HG02610 (cell line): ENCODE results near the gene BEX5.
"Not testable (repeated sequence)": the region's sequence is repeated elsewhere in the genome, so short reads cannot be mapped to it uniquely, and the experiment has no call there.

ENCODE experiments used
- ATAC-seq: cut with Tn5 transposase; IDR thresholded peaks from one replicate; pipeline ENCODE4 v1.9.1; 2021; ENCODE audit warnings: mild to moderate bottlenecking, moderate library complexity; ENCODE audit not compliant: unreplicated experiment

The BEX5 gene

GRCh38 chrX:102155806-102156179 is at the start of gene BEX5:
Gene BEX5, minus strand, starts transcription at chrX:102155977. Its CDS starts 1,712 bp downstream, at chrX:102154265.
- peak; percentile 94 for ATAC-seq

DNA sequence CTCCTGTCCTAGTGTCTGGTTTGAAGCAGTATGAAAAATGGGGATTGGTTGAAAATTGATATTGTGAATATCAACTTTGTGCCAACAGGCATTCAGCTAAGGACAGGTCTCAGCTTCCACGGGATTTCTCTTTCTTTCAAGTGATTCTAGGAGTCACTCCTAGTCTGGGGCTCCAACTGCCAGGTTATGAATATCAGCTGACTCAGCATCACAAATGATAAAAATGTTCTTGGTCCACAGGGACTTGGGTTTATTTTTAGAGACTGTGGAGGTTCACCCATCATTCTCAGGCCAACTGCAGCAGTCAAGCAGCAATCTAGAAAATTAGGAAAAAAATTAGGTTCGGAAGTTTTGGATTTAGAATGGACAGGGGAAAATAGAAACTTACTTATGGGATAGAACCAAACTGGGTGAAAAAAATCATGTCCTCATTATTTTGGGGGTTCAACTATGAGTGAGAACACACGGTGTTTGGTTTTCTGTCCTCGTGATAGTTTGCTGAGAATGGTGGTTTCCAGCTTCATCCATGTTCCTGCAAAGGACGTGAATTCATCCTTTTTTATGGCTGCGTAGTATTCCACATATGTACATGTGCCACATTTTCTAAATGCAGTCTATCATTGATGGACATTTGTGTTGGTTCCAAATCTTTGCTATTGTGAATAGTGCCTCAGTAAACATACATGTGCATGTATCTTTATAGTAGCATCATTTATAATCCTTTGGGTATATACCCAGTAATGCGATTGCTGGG is 30.4 kb upstream of the BEX5 start:
- ATAC-seq: no peak

- peak; percentile 20 for ATAC-seq
Measured at GRCh38 chrX:102154900-102155805, 624 bp downstream of the BEX5 start.

DNA sequence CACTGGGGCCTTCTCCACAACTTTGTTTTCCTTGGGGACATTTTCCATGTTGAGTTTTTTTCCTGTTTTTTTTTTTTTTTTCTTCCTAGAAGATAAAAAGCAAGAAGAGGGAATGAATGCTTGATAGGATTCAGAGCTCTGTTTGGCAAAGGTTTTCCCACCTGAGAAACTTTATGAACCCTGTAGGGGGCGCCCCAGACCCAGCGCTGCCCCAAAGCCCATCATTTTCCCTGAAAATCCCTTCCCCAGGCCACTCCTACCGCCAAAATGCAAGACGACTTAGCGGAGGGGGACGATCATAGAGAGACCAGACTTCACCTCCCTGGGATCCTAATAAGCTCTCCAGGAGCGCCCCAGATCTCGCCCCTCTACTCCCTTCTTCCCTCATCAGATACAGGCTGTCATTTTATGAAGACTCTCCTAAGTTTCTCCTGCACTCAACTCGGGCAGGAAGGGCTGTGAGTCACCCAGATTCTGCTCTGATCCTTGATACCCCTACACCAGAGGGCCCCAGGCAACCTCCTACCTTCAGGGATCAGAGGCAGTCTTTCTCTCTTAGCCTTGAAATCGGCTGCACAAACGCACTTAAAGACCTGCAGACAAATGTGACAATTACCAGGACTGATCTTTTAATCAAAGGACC is 1.4 kb downstream of the BEX5 start:
- ATAC-seq: no peak

GRCh38 chrX:102142274-102142673 is 13.5 kb downstream of the BEX5 start, which contains the start of gene TCEAL6:
Gene TCEAL6, minus strand, starts transcription at chrX:102142481.
- ATAC-seq: not testable (repeated sequence)

DNA sequence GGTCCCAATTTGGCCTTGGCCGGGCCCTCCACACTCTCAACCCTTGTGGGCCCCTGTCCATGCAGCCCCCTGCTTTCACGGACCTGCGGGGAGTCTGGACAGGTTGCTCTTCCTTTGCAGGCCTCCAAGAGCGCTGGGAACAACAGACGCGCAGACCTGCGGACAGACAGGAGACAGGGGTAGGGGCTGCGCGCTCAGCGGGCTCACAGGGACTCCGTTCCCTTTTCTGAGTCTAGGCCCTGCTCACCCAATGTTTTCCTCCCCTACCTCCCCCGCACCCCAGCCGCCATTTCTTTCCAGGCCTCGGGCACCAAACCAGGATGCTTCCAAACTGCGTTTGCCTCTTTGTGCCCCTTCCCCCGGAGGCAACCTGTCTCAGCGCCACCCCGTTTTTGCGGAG is 14.1 kb downstream of the BEX5 start:
- not testable (repeated sequence) for ATAC-seq

GRCh38 chrX:102140876-102141275 is 14.9 kb downstream of the BEX5 start:
- ATAC-seq: not testable (repeated sequence)

GRCh38 chrX:102138064-102138463 is 17.7 kb downstream of the BEX5 start:
- no peak for ATAC-seq

DNA sequence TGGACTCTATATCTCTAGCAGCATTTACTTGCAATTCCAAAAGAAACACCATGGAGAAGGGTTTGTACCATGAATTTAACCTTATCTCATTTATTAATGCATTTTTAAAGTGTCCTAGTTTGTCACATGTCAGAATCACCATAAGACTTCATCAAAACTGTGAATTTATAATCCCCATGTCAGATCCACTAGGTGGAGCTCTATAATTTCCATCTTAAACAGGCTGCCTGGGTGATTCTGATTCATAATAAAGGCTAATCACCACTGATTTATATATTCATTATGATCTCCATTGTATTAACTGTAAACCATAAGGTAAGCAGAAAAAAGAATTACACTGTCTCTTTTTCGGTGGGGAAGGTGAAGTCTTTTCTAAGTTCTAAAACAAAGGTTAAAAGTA is 26.3 kb downstream of the BEX5 start:
- no peak for ATAC-seq

- ATAC-seq: no peak
Measured at GRCh38 chrX:102126863-102127262, 28.9 kb downstream of the BEX5 start.

GRCh38 chrX:102126080-102126818 is 29.5 kb downstream of the BEX5 start:
- ATAC-seq: not testable (repeated sequence)

DNA sequence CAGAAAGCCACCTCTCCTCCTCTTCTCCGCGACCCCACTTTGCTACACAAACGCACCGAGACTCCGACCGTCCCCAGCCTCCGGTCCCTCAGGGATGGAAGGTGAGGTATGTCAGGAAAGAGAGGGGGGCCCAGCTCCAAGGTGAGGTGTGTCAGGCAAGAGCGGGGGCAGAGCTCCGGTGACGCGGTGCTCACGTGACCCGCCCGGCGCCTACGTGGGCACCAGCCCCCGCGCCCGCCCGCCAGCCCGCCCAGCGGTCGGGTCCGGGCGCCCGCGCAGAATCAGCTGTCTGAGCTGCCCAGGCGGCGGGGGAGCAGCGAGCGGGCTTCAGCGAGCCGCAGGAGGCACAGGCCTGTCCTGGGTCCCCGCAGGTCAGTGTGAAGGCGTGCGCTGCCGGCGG is 30.3 kb downstream of the BEX5 start, which contains the start of gene TCEAL2:
Gene TCEAL2 (plus strand): TSS at position 244 of the 400 bp plus-strand sequence. CDS start 1,152 bp downstream, outside the sequence.
- not testable (repeated sequence) for ATAC-seq

- not testable (repeated sequence) for ATAC-seq
Measured at GRCh38 chrX:102125014-102125413, 30.8 kb downstream of the BEX5 start.

DNA sequence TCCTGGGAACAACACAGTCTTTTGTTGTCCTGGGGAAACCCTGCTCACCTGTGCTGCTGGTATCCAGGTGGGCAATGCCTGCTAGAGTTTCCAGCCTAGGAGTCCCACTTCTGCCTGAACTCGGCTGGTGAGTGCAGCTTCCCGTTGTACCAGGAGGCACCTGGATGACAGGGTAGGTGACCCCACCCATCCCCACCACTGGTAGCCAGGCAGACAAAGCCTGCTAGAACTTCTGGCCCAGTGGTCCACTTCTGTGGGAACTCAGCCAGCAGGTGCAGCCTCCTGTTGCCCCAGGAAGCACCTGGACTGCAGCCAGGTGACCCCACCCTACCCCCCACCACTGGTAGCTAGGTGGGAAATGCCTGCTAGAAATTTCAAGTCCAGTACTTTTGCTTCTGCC is 40.0 kb downstream of the BEX5 start:
- ATAC-seq: no peak

DNA sequence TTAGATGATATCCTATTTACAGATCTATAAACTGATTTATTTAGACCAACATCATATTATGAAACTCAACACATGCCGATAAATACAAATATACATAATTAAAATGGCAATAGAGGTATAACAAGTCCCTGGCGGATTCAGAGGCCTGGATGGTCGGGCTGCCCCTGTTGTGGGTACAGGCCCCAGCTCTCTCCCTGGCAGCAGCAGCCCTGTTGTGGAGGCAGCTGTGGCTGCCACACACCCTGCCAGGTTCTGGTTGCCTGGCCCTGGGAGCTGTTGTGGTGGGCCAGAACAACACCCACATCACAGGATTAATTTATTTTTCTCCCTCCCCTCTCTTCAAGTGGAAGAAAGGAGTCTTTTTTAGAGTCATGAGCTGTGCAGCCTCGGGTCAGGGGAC is 42.4 kb downstream of the BEX5 start:
- ATAC-seq: no peak
